Sigmoid colon (tissue), 4 donors: ENCODE data around the gene DPYSL5.

Experiments
- EP300 ChIP-seq, 4 donors: sonication (generic); formaldehyde crosslinking; IDR thresholded peaks; one replicate each; pipeline ENCODE4 v1.6.1; 2017; ENCODE audit warnings: antibody characterized with exemption in 4 of 4
- POLR2AphosphoS5 ChIP-seq, 4 donors: sonication (generic); formaldehyde crosslinking; IDR thresholded peaks; one replicate each; pipeline ENCODE4 v1.6.1; 2017; ENCODE audit warnings: antibody characterized with exemption in 4 of 4
- TF ChIP-seq, protein P1 (sequence below), 4 experiments: fragments of 450-650 bp in 3 of 4; fragments of 200-600 bp in 1 of 4; IDR thresholded peaks; one replicate each; pipeline ENCODE4 v1.5.1; 2016 to 2019; ENCODE audit warnings: antibody characterized with exemption in 4 of 4, mild to moderate bottlenecking in 3 of 4, moderate library complexity in 2 of 4

DNA sequence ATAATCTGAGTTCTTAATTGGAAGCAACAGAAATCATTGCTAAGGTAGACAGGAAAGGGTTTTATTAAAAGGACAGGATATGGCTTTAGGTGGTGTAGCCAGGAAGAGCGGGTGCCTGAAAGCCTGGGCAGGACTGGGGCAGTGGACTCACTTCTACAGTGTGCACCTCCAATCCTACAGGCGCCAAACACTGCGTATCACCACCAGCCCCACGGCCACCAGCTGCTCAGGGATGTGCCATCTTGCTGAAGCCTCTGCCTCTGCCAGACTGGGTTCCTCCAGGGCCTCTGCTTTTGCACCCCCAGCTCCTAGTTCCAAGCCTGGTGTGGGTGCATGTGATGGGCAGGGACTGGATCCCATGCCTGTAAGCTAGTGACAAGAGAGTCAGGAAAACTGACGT, 29.7 kb upstream of the DPYSL5 start:
- TF ChIP-seq, protein P1, sequence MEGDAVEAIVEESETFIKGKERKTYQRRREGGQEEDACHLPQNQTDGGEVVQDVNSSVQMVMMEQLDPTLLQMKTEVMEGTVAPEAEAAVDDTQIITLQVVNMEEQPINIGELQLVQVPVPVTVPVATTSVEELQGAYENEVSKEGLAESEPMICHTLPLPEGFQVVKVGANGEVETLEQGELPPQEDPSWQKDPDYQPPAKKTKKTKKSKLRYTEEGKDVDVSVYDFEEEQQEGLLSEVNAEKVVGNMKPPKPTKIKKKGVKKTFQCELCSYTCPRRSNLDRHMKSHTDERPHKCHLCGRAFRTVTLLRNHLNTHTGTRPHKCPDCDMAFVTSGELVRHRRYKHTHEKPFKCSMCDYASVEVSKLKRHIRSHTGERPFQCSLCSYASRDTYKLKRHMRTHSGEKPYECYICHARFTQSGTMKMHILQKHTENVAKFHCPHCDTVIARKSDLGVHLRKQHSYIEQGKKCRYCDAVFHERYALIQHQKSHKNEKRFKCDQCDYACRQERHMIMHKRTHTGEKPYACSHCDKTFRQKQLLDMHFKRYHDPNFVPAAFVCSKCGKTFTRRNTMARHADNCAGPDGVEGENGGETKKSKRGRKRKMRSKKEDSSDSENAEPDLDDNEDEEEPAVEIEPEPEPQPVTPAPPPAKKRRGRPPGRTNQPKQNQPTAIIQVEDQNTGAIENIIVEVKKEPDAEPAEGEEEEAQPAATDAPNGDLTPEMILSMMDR (IDR thresholded peaks at IDR 0.05): no peak
- TF ChIP-seq POLR2AphosphoS5 (IDR thresholded peaks at IDR 0.05): no peak
- TF ChIP-seq EP300 (IDR thresholded peaks at IDR 0.05): no peak
